Inferior parietal cortex (tissue), 1 donor: ENCODE results near the gene RYR2.
A peak's percentile ranks its signal among the peaks of the same experiment; 100 is the strongest.

Source experiments
- DNase-seq: peaks from one replicate; pipeline ENCODE4 v3.0.0-alpha.2; 2016; ENCODE audit errors: extremely low spot score

The RYR2 gene

GRCh38 chr1:237041795-237042525 is at the start of gene RYR2:
Gene RYR2 (plus strand): TSS chr1:237042184. CDS start chr1:237042522, 338 bp downstream.
- no peak for DNase-seq

GRCh38 chr1:236992449-236992848 is 49.5 kb upstream of the RYR2 start:
- DNase-seq, result no peak

- no peak for DNase-seq
These were observed 47.5 kb upstream of the RYR2 start for GRCh38 chr1:236994450-236994849.

GRCh38 chr1:236997361-236997760 is 44.6 kb upstream of the RYR2 start:
- no peak for DNase-seq

- no peak for DNase-seq
These were observed 44.1 kb upstream of the RYR2 start for GRCh38 chr1:236997882-236998281.

- DNase-seq, result no peak
These were observed 43.4 kb upstream of the RYR2 start for GRCh38 chr1:236998546-236998945.

GRCh38 chr1:237000191-237000590 is 41.8 kb upstream of the RYR2 start:
- DNase-seq, result no peak

- DNase-seq, result no peak
These were observed 38.5 kb upstream of the RYR2 start for GRCh38 chr1:237003516-237003915.

- DNase-seq, result no peak
These were observed 37.9 kb upstream of the RYR2 start, which contains the start of gene MT1HL1 for GRCh38 chr1:237004116-237004515. Gene MT1HL1 (minus strand): TSS chr1:237004441. CDS start chr1:237004372, 69 bp downstream.

GRCh38 chr1:237005674-237006073 is 36.3 kb upstream of the RYR2 start:
- DNase-seq, result no peak

GRCh38 chr1:237007147-237007881 is 34.7 kb upstream of the RYR2 start:
- no peak for DNase-seq

GRCh38 chr1:237009611-237010010 is 32.4 kb upstream of the RYR2 start:
- DNase-seq, result no peak

- no peak for DNase-seq
These were observed 30.6 kb upstream of the RYR2 start for GRCh38 chr1:237011432-237011831.

GRCh38 chr1:237012361-237012760 is 29.6 kb upstream of the RYR2 start:
- no peak for DNase-seq

GRCh38 chr1:237012788-237013383 is 29.1 kb upstream of the RYR2 start:
- peak; percentile 29 for DNase-seq

- no peak for DNase-seq
These were observed 28.4 kb upstream of the RYR2 start for GRCh38 chr1:237013608-237014007.

- no peak for DNase-seq
These were observed 25.4 kb upstream of the RYR2 start for GRCh38 chr1:237016626-237017025.

GRCh38 chr1:237018896-237019295 is 23.1 kb upstream of the RYR2 start:
- DNase-seq, result no peak

GRCh38 chr1:237025358-237026074 is 16.5 kb upstream of the RYR2 start:
- no peak for DNase-seq

GRCh38 chr1:237029240-237029639 is 12.7 kb upstream of the RYR2 start:
- no peak for DNase-seq

- no peak for DNase-seq
These were observed 12.0 kb upstream of the RYR2 start for GRCh38 chr1:237029850-237030535.
